Ectodermal cell (in vitro differentiated cells): Measurements from ENCODE around the gene ABCA4.

Experiments
- H3K27ac ChIP-seq: 2 replicates; pipeline ENCODE4 v1.7.0; 2013; ENCODE audit warnings: mild to moderate bottlenecking, low read depth, low read length; ENCODE audit not compliant: insufficient read depth, poor library complexity, severe bottlenecking
- H3K27me3 ChIP-seq: 2 replicates; pipeline ENCODE4 v1.7.0; 2013; ENCODE audit warnings: mild to moderate bottlenecking, low read length; ENCODE audit not compliant: insufficient read depth, control insufficient read depth, poor library complexity, severe bottlenecking
- H3K36me3 ChIP-seq: one replicate; pipeline ENCODE4 v1.7.0; 2013; ENCODE audit warnings: low read length; ENCODE audit not compliant: control insufficient read depth, insufficient read depth
- H3K4me1 ChIP-seq: one replicate; pipeline ENCODE4 v1.7.0; 2013; ENCODE audit warnings: low read length; ENCODE audit not compliant: control insufficient read depth, insufficient read depth
- H3K4me3 ChIP-seq: 2 replicates; pipeline ENCODE4 v1.7.0; 2013; ENCODE audit warnings: low read depth, low read length, control low read depth; ENCODE audit not compliant: insufficient read depth
- H3K9me3 ChIP-seq: 2 replicates; pipeline ENCODE4 v1.7.0; 2013; ENCODE audit warnings: mild to moderate bottlenecking, low read length, moderate library complexity; ENCODE audit not compliant: control insufficient read depth
- WGBS, 2 experiments: methylation state at CpG; one replicate each; pipeline ENCODE4 v1.1.7; 2013; ENCODE audit warnings: missing lambda C conversion rate in 2 of 2; 5-methylcytosine and 5-hydroxymethylcytosine counted together

Gene ABCA4

GRCh38 chr1:94055459-94056122, 65.4 kb downstream of the ABCA4 start:
- Histone ChIP-seq H3K27ac (no peak overlapping the region), H3K27me3 (peaks cover 4% of the 10 kb centered on the region), H3K4me1 (no peaks in the 10 kb centered on the region), H3K36me3 (no peaks in the 10 kb centered on the region), H3K4me3 (no peak overlapping the region), H3K9me3 (no peaks in the 10 kb centered on the region)
- 88 to 94% methylated on average over 5 of the region's 5 CpGs for WGBS, 2 experiments

GRCh38 chr1:94050675-94051074, 70.3 kb downstream of the ABCA4 start:
- H3K4me1 ChIP-seq: no peaks in the 10 kb centered on the region
- H3K36me3 ChIP-seq: no peaks in the 10 kb centered on the region
- no peak overlapping the region for H3K4me3 ChIP-seq
- no peak overlapping the region for H3K27ac ChIP-seq
- no peaks in the 10 kb centered on the region for H3K27me3 ChIP-seq
- 80 to 83% methylated on average over 1 of the region's 1 CpG for WGBS, 2 experiments
- no peaks in the 10 kb centered on the region for H3K9me3 ChIP-seq

GRCh38 chr1:94050254-94050653, 70.7 kb downstream of the ABCA4 start:
- WGBS, 2 experiments: 95 to 100% methylated on average over 1 of the region's 1 CpG
- H3K36me3 ChIP-seq: no peaks in the 10 kb centered on the region
- H3K27me3 ChIP-seq: no peaks in the 10 kb centered on the region
- no peaks in the 10 kb centered on the region for H3K9me3 ChIP-seq
- no peak overlapping the region for H3K27ac ChIP-seq
- H3K4me1 ChIP-seq: no peaks in the 10 kb centered on the region
- no peak overlapping the region for H3K4me3 ChIP-seq

- Histone ChIP-seq H3K4me3 (no peak overlapping the region), H3K27ac (no peak overlapping the region), H3K9me3 (no peaks in the 10 kb centered on the region), H3K4me1 (no peaks in the 10 kb centered on the region), H3K36me3 (no peaks in the 10 kb centered on the region), H3K27me3 (no peaks in the 10 kb centered on the region)
- WGBS, 2 experiments: 85 to 91% methylated on average over 2 to 3 of the region's 3 CpGs
Measured at GRCh38 chr1:94049791-94050190, 71.2 kb downstream of the ABCA4 start.

DNA sequence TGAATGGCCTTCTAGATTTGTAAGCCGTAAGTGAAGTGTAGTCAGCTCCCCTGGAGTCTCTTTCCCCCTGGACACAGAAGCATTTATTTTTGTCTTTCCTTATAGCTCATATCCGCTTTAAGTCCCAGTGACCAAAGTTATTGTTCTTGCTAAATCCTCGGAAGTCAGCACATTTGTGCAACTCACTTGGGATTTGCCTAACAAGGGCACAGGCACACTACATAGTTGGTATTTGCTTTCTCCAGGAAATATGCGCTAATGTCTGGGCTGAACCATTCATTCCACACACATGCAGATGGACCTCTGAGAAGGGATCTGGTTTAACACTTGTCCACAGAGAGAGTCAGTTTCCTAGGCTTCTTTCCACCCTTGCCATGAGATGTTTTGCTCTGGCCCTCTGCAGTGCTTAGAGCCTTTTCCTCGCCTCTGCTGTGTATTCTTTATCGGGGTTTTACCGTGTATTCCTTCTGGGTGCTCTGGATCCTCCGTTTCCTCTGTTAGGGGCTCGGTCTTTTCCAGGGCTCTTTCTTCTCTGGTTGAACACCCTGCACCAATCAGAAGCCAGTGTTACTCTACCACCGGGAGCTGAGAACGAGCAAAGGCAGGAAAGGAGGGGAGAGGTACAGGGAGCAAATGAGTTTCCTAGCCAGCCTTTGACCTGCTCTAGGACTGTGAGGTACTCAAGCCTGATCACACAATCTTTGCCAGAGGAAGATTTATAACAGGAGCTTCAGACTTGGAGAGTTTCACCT, 72.4 kb downstream of the ABCA4 start:
- Histone ChIP-seq H3K4me3 (no peak overlapping the region), H3K36me3 (no peaks in the 10 kb centered on the region), H3K27ac (no peak overlapping the region), H3K27me3 (no peaks in the 10 kb centered on the region), H3K9me3 (no peaks in the 10 kb centered on the region), H3K4me1 (no peaks in the 10 kb centered on the region)
- 57 to 60% methylated on average over 11 of the region's 11 CpGs for WGBS, 2 experiments

DNA sequence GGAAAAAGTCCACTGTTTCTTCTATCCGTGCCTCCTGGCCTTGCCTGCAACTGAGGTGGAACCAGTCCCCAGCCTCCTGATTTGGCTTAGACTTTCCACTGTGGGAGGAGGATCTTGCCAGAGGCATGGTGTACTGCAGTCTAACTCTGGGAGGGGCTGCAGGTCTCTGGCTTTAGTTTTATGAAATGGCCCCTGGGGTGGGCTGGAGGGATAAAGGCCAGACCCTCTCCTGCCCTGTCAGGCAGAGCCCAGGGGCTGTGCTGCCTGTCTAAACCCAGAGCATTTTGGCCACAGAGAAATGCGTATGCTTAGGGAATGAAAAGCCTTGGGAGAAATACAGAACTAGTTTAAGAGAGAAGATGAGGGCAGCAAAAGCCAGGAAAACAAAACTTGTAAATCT, 73.0 kb downstream of the ABCA4 start:
- H3K36me3 ChIP-seq: no peaks in the 10 kb centered on the region
- H3K4me3 ChIP-seq: no peak overlapping the region
- WGBS, 2 experiments: 88 to 95% methylated on average over 2 of the region's 2 CpGs
- H3K27ac ChIP-seq: no peak overlapping the region
- no peaks in the 10 kb centered on the region for H3K4me1 ChIP-seq
- H3K27me3 ChIP-seq: no peaks in the 10 kb centered on the region
- no peaks in the 10 kb centered on the region for H3K9me3 ChIP-seq

- WGBS, 2 experiments: 25 to 26% methylated on average over 21 to 22 of the region's 22 CpGs
- Histone ChIP-seq H3K27ac (no peak overlapping the region), H3K9me3 (no peaks in the 10 kb centered on the region), H3K27me3 (no peaks in the 10 kb centered on the region), H3K4me1 (no peaks in the 10 kb centered on the region), H3K36me3 (no peaks in the 10 kb centered on the region), H3K4me3 (no peak overlapping the region)
Measured at GRCh38 chr1:94045465-94046056, 75.4 kb downstream of the ABCA4 start.

- 93 to 95% methylated on average over 9 of the region's 9 CpGs for WGBS, 2 experiments
- H3K27ac ChIP-seq: no peak overlapping the region
- no peaks in the 10 kb centered on the region for H3K36me3 ChIP-seq
- no peak overlapping the region for H3K4me3 ChIP-seq
- no peaks in the 10 kb centered on the region for H3K27me3 ChIP-seq
- no peaks in the 10 kb centered on the region for H3K9me3 ChIP-seq
- no peaks in the 10 kb centered on the region for H3K4me1 ChIP-seq
Measured at GRCh38 chr1:94044891-94045290, 76.1 kb downstream of the ABCA4 start.

DNA sequence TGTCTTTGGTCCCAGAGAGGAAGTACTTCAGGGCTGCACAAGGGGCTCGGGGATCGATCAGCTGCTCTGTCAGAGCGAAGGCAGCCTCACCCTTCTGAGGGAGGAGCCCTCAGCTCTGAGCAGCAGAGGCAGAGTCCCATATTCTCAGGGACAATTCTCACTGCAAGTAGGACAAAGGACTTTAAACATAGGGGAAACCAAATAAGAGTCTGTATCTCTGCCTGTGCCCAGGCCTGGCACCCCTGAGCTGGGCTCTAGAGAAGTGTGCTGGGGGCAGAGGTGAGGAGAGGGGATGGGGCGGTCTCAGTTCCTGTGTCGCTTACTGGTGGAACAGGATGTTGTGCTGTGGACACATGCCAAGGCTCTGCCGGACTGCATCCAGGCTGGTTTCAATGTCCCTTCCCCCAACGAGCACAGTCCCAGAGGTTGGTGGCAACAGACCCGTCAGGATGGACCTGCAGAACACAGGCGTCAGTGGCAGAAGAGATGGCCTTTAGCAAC, 76.6 kb downstream of the ABCA4 start:
- Histone ChIP-seq H3K9me3 (no peaks in the 10 kb centered on the region), H3K27ac (no peak overlapping the region), H3K4me3 (no peak overlapping the region), H3K27me3 (no peaks in the 10 kb centered on the region), H3K4me1 (no peaks in the 10 kb centered on the region), H3K36me3 (no peaks in the 10 kb centered on the region)
- WGBS, 2 experiments: 87 to 89% methylated on average over 9 of the region's 9 CpGs

DNA sequence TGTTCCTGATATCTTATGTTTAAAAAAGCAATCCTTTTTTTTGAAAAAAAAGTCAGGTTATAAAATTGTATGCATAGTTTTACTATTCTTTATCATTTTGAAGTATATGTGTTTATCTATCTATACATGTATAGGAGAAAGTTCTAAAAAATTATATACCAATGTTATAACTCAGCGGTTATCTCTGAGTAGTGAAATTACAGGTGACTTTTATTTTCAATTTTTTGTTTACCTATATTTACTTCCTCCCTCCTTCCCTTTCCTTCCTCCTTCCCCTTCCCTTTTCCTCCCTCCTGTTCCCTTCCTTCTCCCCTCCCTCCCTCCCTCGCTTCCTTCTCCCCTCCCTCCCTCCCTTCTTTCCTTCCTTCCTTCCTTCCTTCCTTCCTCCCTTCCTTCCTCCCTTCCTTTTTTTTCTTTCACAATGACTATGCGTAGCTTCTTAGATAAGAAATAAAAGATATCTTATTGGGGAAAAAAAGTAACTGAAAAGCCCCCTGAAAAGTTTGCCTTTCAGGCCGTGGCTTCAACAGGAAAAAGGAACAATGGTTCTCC, 77.1 kb downstream of the ABCA4 start:
- no peak overlapping the region for H3K4me3 ChIP-seq

More for the DNA sequence above, 77.1 kb downstream of the ABCA4 start:
- Histone ChIP-seq H3K27me3 (no peaks in the 10 kb centered on the region), H3K36me3 (no peaks in the 10 kb centered on the region), H3K27ac (no peak overlapping the region), H3K9me3 (no peaks in the 10 kb centered on the region), H3K4me1 (no peaks in the 10 kb centered on the region)
- 83 to 84% methylated on average over 2 to 3 of the region's 4 CpGs for WGBS, 2 experiments
